C4-2B (cell line): ENCODE measurements around the gene FRMD7.

Experiments used
- CTCF ChIP-seq: fragments of 450-650 bp; conservative IDR thresholded peaks from 2 replicates; pipeline ENCODE4 v1.5.1; 2017; ENCODE audit warnings: mild to moderate bottlenecking
- ZFX ChIP-seq: fragments of 450-650 bp; IDR thresholded peaks from 2 replicates; pipeline ENCODE4 v1.6.1; 2017

- TF ChIP-seq CTCF (no peak), ZFX (no peak)
Measured at GRCh38 chrX:132059973-132060540, 67.8 kb downstream of the FRMD7 start.
